HepG2 (cell line): ENCODE measurements around the gene HEXIM1. TPM values are rescaled to one million over a fixed set of nuclear protein-coding genes. Genes with fewer than 3 reads are reported as not detected.
A peak's percentile ranks its signal among the peaks of the same experiment; 100 is the strongest.

Experiments
- CHD4 ChIP-seq: fragments of 200-600 bp; sonication (generic); IDR thresholded peaks from 2 replicates; pipeline ENCODE4 v1.7.0; 2017; ENCODE audit warnings: mild to moderate bottlenecking, low read length, borderline replicate concordance
- CREM ChIP-seq, 2 experiments: sonication (generic) in 1 of 2; formaldehyde crosslinking in 1 of 2; IDR thresholded peaks; 2 replicates each; pipeline versions ENCODE4 v1.4.0 to v1.6.1; 2016 to 2020; ENCODE audit warnings: antibody characterized with exemption in 1 of 2, mild to moderate bottlenecking in 1 of 2, missing genetic modification reagents in 1 of 2
- ETV5 ChIP-seq: IDR thresholded peaks from 2 replicates; pipeline ENCODE4 v1.6.1; 2018; ENCODE audit warnings: missing biosample characterization, missing genetic modification reagents, inconsistent platforms, borderline replicate concordance
- GPN1 ChIP-seq: sonication (generic); formaldehyde crosslinking; IDR thresholded peaks from 2 replicates; pipeline ENCODE4 v1.5.1; 2020; ENCODE audit warnings: missing genetic modification reagents, borderline replicate concordance
- HNF4A ChIP-seq: sonication (generic); formaldehyde crosslinking; IDR thresholded peaks from 2 replicates; pipeline ENCODE4 v1.4.0; 2020; ENCODE audit warnings: missing genetic modification reagents
- HOXA3 ChIP-seq: sonication (generic); formaldehyde crosslinking; IDR thresholded peaks from 2 replicates; pipeline ENCODE4 v1.5.0; 2020; ENCODE audit warnings: missing genetic modification reagents
- HOXD1 ChIP-seq: sonication (generic); formaldehyde crosslinking; IDR thresholded peaks from 2 replicates; pipeline ENCODE4 v1.5.0; 2020; ENCODE audit warnings: missing genetic modification reagents
- IKZF1 ChIP-seq: fragments of 450-650 bp; IDR thresholded peaks from 2 replicates; pipeline ENCODE4 v1.7.1; 2016
- IRF9 ChIP-seq: sonication (generic); formaldehyde crosslinking; IDR thresholded peaks from 2 replicates; pipeline ENCODE4 v1.8.0; 2022; ENCODE audit warnings: missing genetic modification reagents, mild to moderate bottlenecking, borderline replicate concordance
- MXD1 ChIP-seq: sonication (generic); formaldehyde crosslinking; IDR thresholded peaks from 2 replicates; pipeline ENCODE4 v1.4.0; 2020; ENCODE audit warnings: mild to moderate bottlenecking, missing genetic modification reagents
- MXI1 ChIP-seq: IDR thresholded peaks from 3 replicates; pipeline ENCODE4 v1.6.1; 2012; ENCODE audit warnings: low read depth, low read length, inconsistent platforms, borderline replicate concordance
- PITX1 ChIP-seq: sonication (generic); formaldehyde crosslinking; IDR thresholded peaks from 2 replicates; pipeline ENCODE4 v1.5.1; 2020; ENCODE audit warnings: mild to moderate bottlenecking, missing genetic modification reagents
- PLSCR1 ChIP-seq: sonication (generic); formaldehyde crosslinking; IDR thresholded peaks from 2 replicates; pipeline ENCODE4 v1.5.0; 2020; ENCODE audit warnings: missing genetic modification reagents, mild to moderate bottlenecking, borderline replicate concordance
- POGZ ChIP-seq: sonication (generic); formaldehyde crosslinking; IDR thresholded peaks from 2 replicates; pipeline ENCODE4 v1.4.0; 2020; ENCODE audit warnings: mild to moderate bottlenecking, missing genetic modification reagents
- PRDM10 ChIP-seq: sonication (generic); formaldehyde crosslinking; IDR thresholded peaks from 2 replicates; pipeline ENCODE4 v1.4.0; 2020; ENCODE audit warnings: low read depth, missing genetic modification reagents
- SETDB1 ChIP-seq: sonication (generic); formaldehyde crosslinking; IDR thresholded peaks from 2 replicates; pipeline ENCODE4 v1.5.1; 2020; ENCODE audit warnings: missing genetic modification reagents, mild to moderate bottlenecking, borderline replicate concordance
- TEAD2 ChIP-seq: sonication (generic); formaldehyde crosslinking; IDR thresholded peaks from 2 replicates; pipeline ENCODE4 v1.9.0; 2021; ENCODE audit warnings: missing genetic modification reagents
- TEAD3 ChIP-seq: optimal IDR thresholded peaks from 2 replicates; pipeline ENCODE3; 2016; ENCODE audit warnings: borderline replicate concordance
- ZBTB1 ChIP-seq: sonication (generic); formaldehyde crosslinking; IDR thresholded peaks from 2 replicates; pipeline ENCODE4 v1.4.0; 2020; ENCODE audit warnings: missing genetic modification reagents, borderline replicate concordance
- ZFP82 ChIP-seq: sonication (generic); formaldehyde crosslinking; IDR thresholded peaks from 2 replicates; pipeline ENCODE4 v1.5.1; 2020; ENCODE audit warnings: mild to moderate bottlenecking, missing genetic modification reagents, borderline replicate concordance
- ZNF17 ChIP-seq: sonication (generic); formaldehyde crosslinking; IDR thresholded peaks from 2 replicates; pipeline ENCODE4 v1.5.0; 2020; ENCODE audit warnings: mild to moderate bottlenecking, missing genetic modification reagents
- ZNF335 ChIP-seq: sonication (generic); formaldehyde crosslinking; IDR thresholded peaks from 2 replicates; pipeline ENCODE4 v1.4.0; 2020; ENCODE audit warnings: missing genetic modification reagents
- ZNF362 ChIP-seq: sonication (generic); formaldehyde crosslinking; IDR thresholded peaks from 2 replicates; pipeline ENCODE4 v1.4.0; 2020; ENCODE audit warnings: missing genetic modification reagents, mild to moderate bottlenecking, borderline replicate concordance
- ZNF607 ChIP-seq: sonication (generic); formaldehyde crosslinking; IDR thresholded peaks from 2 replicates; pipeline ENCODE4 v1.5.1; 2020; ENCODE audit warnings: missing genetic modification reagents, mild to moderate bottlenecking, borderline replicate concordance
- ZNF746 ChIP-seq: sonication (generic); formaldehyde crosslinking; IDR thresholded peaks from 2 replicates; pipeline ENCODE4 v1.8.0; 2022; ENCODE audit warnings: mild to moderate bottlenecking, missing genetic modification reagents
- ZNF780A ChIP-seq: sonication (generic); formaldehyde crosslinking; IDR thresholded peaks from 2 replicates; pipeline ENCODE4 v1.8.0; 2022; ENCODE audit warnings: mild to moderate bottlenecking, missing genetic modification reagents, moderate library complexity
- polyA plus RNA-seq, 8 experiments: library from polyadenylated mRNA; depleted of rRNA in 3 of 8; stranded (reverse) in 7 of 8; unstranded in 1 of 8; fragments of >200 nt; fragmentation: Illumina TruSeq in 4 of 8; extraction: Trizol in 4 of 8; gene quantifications; 2 replicates each; pipeline versions ENCODE4 v1.2.1 to v1.2.3, GENCODE V29; 2011 to 2016; ENCODE audit warnings: low read depth in 4 of 8, missing spikeins in 1 of 8, mixed read lengths in 1 of 8; ENCODE audit not compliant: insufficient read depth in 1 of 8
- total RNA-seq, 5 experiments: library from RNA; depleted of rRNA; stranded (reverse); fragments of >200 nt; fragmentation: Illumina TruSeq; extraction: Trizol; gene quantifications; 2 replicates each; pipeline ENCODE4 v1.2.3, GENCODE V29; 2016; ENCODE audit warnings: low read depth in 1 of 5

HEXIM1 gene
- total and polyA plus RNA-seq, 2 of the 13 experiments (the other 11 are each of a cell fraction or from before 2014, with no cell fraction given), result 10.5 to 16.6 TPM

- TF ChIP-seq PRDM10 (CRISPR knock-in tag), result no peak
- TF ChIP-seq TEAD3 (CRISPR knock-in tag), result no peak
- TF ChIP-seq MXD1 (CRISPR knock-in tag), result no peak
- no peak for TF ChIP-seq HOXA3 (CRISPR knock-in tag)
- no peak; the same call in 1 of the 2 replicates for TF ChIP-seq ZNF746 (CRISPR knock-in tag)
- no peak for TF ChIP-seq ZBTB1
- TF ChIP-seq PLSCR1 (CRISPR knock-in tag), result no peak
- no peak for TF ChIP-seq ZNF17 (CRISPR knock-in tag)
- 0 out of 2 replicates have a peak, but pooled peaks have one; percentile 32 for TF ChIP-seq SETDB1
- TF ChIP-seq ZNF362, result no peak
- no peak for TF ChIP-seq ZFP82 (CRISPR knock-in tag)
- TF ChIP-seq CREM (IDR thresholded peaks at IDR 0.05), result no peak
- no peak for TF ChIP-seq CREM (CRISPR knock-in tag; IDR thresholded peaks at IDR 0.05)
- no peak for TF ChIP-seq ETV5 (CRISPR knock-in tag)
- no peak for TF ChIP-seq POGZ (CRISPR knock-in tag)
- no peak for TF ChIP-seq PITX1 (CRISPR knock-in tag)
- TF ChIP-seq HNF4A, result no peak
- no peak for TF ChIP-seq IKZF1
- TF ChIP-seq ZNF335 (CRISPR knock-in tag), result no peak
- TF ChIP-seq HOXD1 (CRISPR knock-in tag), result no peak
- no peak for TF ChIP-seq ZNF607 (CRISPR knock-in tag)
- TF ChIP-seq CHD4, result no peak
- no peak for TF ChIP-seq TEAD2 (CRISPR knock-in tag)
- TF ChIP-seq IRF9 (CRISPR knock-in tag), result 0 out of 2 replicates have a peak, but pooled peaks have one; percentile 46
- TF ChIP-seq MXI1, result no peak
- no peak for TF ChIP-seq GPN1 (CRISPR knock-in tag)
- no peak for TF ChIP-seq ZNF780A (CRISPR knock-in tag)
These were observed 21.1 kb upstream of the HEXIM1 start (continued) for GRCh38 chr17:45127207-45127547.
